CD8-positive, alpha-beta memory T cell (primary cell): ENCODE measurements around the gene SNRPB. TPM values are rescaled to one million over a fixed set of nuclear protein-coding genes. Genes with fewer than 3 reads are reported as not detected.

ENCODE experiments used
- CTCF ChIA-PET: fragments of 350-600 bp; sonication (Branson Sonifier 250); formaldehyde crosslinking; loops from one replicate; lab custom pipeline; 2021; ENCODE audit warnings: antibody characterized with exemption; lab: Charles Lee
- POLR2A ChIA-PET: fragments of 350-600 bp; sonication (Branson Sonifier 250); formaldehyde crosslinking; loops from one replicate; lab custom pipeline; 2021; ENCODE audit warnings: antibody characterized with exemption; lab: Charles Lee
- DNase-seq, 5 donors: peaks; one replicate each; pipeline versions ENCODE4 v3.0.0 to v3.0.0-alpha.2; 2020 to 2022; ENCODE audit warnings: mixed read lengths in 1 of 5
- H3K27ac ChIP-seq: one replicate; pipeline ENCODE4 v1.7.0; 2013; ENCODE audit warnings: low read depth, mild to moderate bottlenecking, low read length, moderate library complexity
- H3K27me3 ChIP-seq: 2 replicates; pipeline ENCODE4 v1.7.0; 2013; ENCODE audit warnings: low read length, mild to moderate bottlenecking; ENCODE audit not compliant: insufficient read depth, poor library complexity, severe bottlenecking
- H3K36me3 ChIP-seq: 2 replicates; pipeline ENCODE4 v1.7.0; 2013; ENCODE audit warnings: mild to moderate bottlenecking, low read length, moderate library complexity; ENCODE audit not compliant: insufficient read depth
- H3K4me1 ChIP-seq: 2 replicates; pipeline ENCODE4 v1.7.0; 2013; ENCODE audit warnings: mild to moderate bottlenecking, low read length, moderate library complexity; ENCODE audit not compliant: insufficient read depth
- H3K4me3 ChIP-seq: 2 replicates; pipeline ENCODE4 v1.7.0; 2013; ENCODE audit warnings: mild to moderate bottlenecking, low read length
- H3K9me3 ChIP-seq: 2 replicates; pipeline ENCODE4 v1.7.0; 2013; ENCODE audit warnings: mild to moderate bottlenecking, low read length
- H3K27ac Mint-ChIP-seq, 8 donors: one replicate each; pipeline ENCODE4 v1.8.0; 2020 to 2021; ENCODE audit warnings: mixed read lengths in 8 of 8, mild to moderate bottlenecking in 6 of 8, inconsistent platforms in 3 of 8, moderate library complexity in 3 of 8
- H3K27me3 Mint-ChIP-seq, 2 donors: one replicate each; pipeline ENCODE4 v1.8.0; 2020 to 2021; ENCODE audit warnings: mixed read lengths in 2 of 2, mild to moderate bottlenecking in 1 of 2, moderate library complexity in 1 of 2
- H3K36me3 Mint-ChIP-seq, 3 donors: one replicate each; pipeline ENCODE4 v1.8.0; 2020 to 2021; ENCODE audit warnings: mixed read lengths in 3 of 3, inconsistent platforms in 1 of 3, mild to moderate bottlenecking in 1 of 3
- H3K4me1 Mint-ChIP-seq, 3 donors: one replicate each; pipeline ENCODE4 v1.8.0; 2020 to 2021; ENCODE audit warnings: mixed read lengths in 3 of 3, inconsistent platforms in 1 of 3, mild to moderate bottlenecking in 1 of 3
- H3K4me3 Mint-ChIP-seq, 7 donors: one replicate each; pipeline ENCODE4 v1.8.0; 2020 to 2021; ENCODE audit warnings: mixed read lengths in 7 of 7, mild to moderate bottlenecking in 6 of 7, moderate library complexity in 4 of 7, inconsistent platforms in 2 of 7
- H3K9me3 Mint-ChIP-seq, 5 donors: one replicate each; pipeline ENCODE4 v1.8.0; 2020 to 2022; ENCODE audit warnings: mixed read lengths in 5 of 5, mild to moderate bottlenecking in 3 of 5, moderate library complexity in 2 of 5, inconsistent platforms in 1 of 5
- polyA plus RNA-seq: library from polyadenylated mRNA; unstranded; fragments of 300-500 nt; fragmentation: Illumina TruSeq; gene quantifications from one replicate; pipeline ENCODE4 v1.2.3, GENCODE V29; 2021
- total RNA-seq, 2 experiments: library from RNA; stranded (reverse); gene quantifications; one replicate each; pipeline ENCODE4 v1.2.3, GENCODE V29; 2021

Gene SNRPB
- total and polyA plus RNA-seq, 3 experiments from 2014 or later, result 291 to 432 (median 423) TPM

DNA sequence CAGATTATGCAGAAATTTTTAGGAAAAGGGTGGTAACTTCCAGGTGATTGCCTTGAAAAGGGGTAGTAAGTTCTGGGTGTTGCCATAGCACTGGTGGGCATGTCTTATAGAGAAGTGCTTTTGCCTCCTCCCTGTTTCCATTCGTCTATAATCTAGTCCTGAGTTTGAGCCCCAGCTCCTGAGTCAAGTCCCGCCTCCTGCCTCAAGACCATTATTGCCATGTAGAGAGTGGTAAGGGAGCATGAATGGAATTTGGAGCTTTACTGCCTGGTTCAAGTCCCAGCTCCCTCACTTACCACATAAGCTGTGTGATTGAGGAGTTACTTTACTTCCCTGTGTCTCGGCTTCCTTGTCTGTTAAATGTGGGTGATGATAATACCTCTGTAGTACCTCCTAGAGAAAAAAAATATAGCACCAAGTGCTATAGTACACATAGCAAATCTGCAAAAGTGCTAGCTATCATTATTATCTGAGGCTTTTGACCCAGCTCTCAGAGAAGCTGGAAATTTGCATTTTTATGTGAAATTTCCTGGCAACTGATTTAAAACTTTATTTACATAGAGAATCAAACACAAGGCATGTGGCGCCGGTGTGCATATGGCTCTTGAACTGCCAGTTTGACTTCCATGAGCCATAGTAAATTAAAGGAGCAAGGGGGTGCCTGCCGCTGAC, 53.9 kb downstream of the SNRPB start:
- no peak for DNase-seq
- POLR2A ChIA-PET, result no interaction called here

More for the DNA sequence above, 53.9 kb downstream of the SNRPB start:
- Histone ChIP-seq H3K36me3 (no peaks in the 10 kb centered on the region), H3K27me3 (peaks cover 2% of the 10 kb centered on the region), H3K4me1 (no peaks in the 10 kb centered on the region), H3K9me3 (no peaks in the 10 kb centered on the region), H3K27ac (no peak overlapping the region), H3K4me3 (no peak overlapping the region)
- CTCF ChIA-PET, result no interaction called here
- peaks cover 5 to 39% of the 10 kb centered on the region in 2 donors for H3K27me3 Mint-ChIP-seq
- H3K9me3 Mint-ChIP-seq, result no peaks in the 10 kb centered on the region
- H3K4me1 Mint-ChIP-seq, result no peaks in the 10 kb centered on the region
- no peak overlapping the region for H3K4me3 Mint-ChIP-seq
- no peaks in the 10 kb centered on the region for H3K36me3 Mint-ChIP-seq
- peak overlapping the region in 1 of 8 donors; percentile 9 for H3K27ac Mint-ChIP-seq

Other genes with a start within 250 kb of the SNRPB start
- gene TGM3, start 174.8 kb downstream of the SNRPB start, total RNA-seq, result not detected
- gene TGM3, start 174.8 kb downstream of the SNRPB start, polyA plus RNA-seq, result not detected
- not detected for gene TGM6, start 89.9 kb downstream of the SNRPB start, total RNA-seq
- not detected for gene TGM6, start 89.9 kb downstream of the SNRPB start, polyA plus RNA-seq
- 10 to 100 TPM; 11.3 TPM for gene ZNF343, start 38.1 kb upstream of the SNRPB start, total RNA-seq
- gene ZNF343, start 38.1 kb upstream of the SNRPB start, polyA plus RNA-seq, result 4.3 TPM
- gene TMC2, start 65.8 kb upstream of the SNRPB start, total RNA-seq, result not detected
- gene TMC2, start 65.8 kb upstream of the SNRPB start, polyA plus RNA-seq, result not detected
- 100 to 1,000 TPM; 888 to 920 TPM for gene NOP56, start 181.8 kb upstream of the SNRPB start, total RNA-seq
- 106 TPM for gene NOP56, start 181.8 kb upstream of the SNRPB start, polyA plus RNA-seq
- 100 to 1,000 TPM; 138 to 145 TPM for gene IDH3B, start 193.4 kb upstream of the SNRPB start, total RNA-seq
- gene IDH3B, start 193.4 kb upstream of the SNRPB start, polyA plus RNA-seq, result 107 TPM
- under 1 TPM; 0.66 to 0.92 TPM for gene EBF4, start 222.0 kb upstream of the SNRPB start, total RNA-seq
- 2.0 TPM for gene EBF4, start 222.0 kb upstream of the SNRPB start, polyA plus RNA-seq